Glomerular visceral epithelial cell (primary cell): ENCODE data around the gene ZDHHC11.
"Not testable (repeated sequence)": the region's sequence is repeated elsewhere in the genome, so short reads cannot be mapped to it uniquely, and the experiment has no call there.

Source experiments
- DNase-seq: peaks from one replicate; pipeline ENCODE4 v3.0.0-alpha.2; 2016; ENCODE audit errors: extremely low spot score

Gene ZDHHC11

DNA sequence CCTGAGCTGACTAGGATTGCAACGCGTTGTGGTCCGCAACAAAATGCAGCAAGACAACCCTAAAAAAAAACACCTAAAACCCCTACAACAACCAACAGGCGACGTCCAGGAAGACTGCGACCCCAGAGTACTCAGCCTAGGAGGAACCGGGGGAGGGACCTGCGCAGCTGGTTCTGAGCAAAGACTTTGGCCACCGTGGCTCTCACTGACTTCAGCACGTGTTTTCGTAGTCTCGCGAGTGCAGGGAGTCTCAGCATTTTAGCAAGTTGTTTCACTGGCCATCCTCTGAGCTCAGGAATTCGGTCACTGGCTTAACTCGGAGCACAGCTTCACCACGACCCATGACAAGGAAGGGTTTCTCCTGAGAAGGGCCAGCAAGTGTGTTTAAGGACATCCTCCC is 8.6 kb upstream of the ZDHHC11 start:
- DNase-seq, result no peak

DNA sequence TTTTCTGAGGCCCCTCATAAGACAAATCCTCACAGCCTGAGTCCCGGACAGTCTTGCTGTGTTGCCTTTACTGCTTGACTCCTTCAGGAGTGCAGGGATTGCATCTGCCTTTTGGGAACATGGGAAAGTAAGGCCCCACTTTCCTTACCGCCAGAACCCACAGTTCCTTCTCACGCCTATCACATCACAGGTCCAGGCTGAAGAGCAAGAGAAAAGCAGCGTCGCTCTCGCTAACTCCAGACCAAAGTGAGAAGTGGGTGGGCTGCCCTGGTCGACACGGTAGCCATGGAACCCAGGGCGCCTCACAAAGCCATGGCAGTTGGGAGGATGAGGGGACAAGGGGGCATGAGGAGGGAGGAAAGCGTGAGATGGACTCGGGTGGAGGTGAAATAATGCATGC is 7.9 kb upstream of the ZDHHC11 start:
- DNase-seq, result no peak

DNA sequence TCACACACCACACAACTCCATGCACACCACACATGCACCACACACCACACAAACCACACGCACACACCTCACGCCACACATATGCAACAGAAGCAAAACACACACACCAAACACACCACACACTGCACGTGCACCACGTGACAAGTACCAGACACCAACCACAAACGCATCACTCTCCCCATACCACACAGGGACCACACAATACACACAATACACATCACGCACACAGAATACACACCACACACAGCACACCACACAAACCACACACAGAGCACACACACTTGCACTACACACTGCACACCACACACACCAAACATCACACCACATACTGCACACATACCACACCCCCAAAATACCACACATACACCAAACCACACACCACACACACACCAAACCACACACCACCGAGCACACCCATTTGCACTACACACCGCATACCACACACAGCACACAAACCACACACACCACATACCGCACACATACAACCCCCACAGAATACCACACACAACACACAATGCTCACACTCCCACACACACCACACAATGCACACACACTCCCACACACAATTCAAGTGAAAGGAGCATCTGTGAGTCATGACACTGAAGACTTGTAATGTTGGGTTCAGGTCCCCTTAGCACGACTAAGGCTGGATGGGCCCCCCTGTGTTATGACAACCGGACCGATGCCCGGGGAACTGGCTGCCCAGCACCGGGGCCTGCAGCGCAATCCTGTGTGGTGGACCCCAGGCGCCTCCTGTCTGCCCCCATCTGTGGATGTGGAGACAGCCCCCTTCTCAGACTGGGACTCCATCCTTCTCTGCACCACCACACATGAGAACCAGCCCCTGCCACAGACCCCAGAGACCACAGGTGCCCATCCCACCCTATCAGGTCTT is 6.0 kb upstream of the ZDHHC11 start:
- DNase-seq, result no peak

DNA sequence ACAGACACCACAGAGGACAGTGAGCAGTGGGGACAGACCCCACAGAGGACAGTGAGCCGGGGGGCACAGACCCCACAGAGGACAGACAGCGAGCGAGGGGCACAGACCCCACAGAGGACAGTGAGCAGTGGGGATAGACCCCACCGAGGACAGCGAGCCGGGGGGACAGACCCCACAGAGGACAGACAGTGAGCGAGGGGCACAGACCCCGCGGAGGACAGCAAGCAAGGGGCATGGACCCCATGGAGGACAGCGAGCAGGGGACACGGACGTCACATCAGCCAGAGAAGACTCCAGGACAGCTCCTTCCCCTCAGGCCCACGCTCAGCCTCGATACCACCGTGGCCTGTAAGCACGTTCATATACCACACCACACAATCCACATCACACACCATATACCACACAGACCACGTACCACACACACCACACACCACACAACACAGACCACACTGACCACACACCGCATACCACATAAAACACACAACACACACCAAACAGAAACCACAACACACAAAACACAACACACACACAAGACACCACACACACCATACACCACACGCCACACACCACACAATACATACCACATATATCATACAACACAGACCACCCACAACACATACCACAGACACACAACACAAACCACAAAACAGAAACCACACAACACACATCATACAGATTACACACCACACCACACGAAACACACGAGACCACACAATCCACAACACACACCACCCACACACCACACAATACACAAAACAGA is 5.2 kb upstream of the ZDHHC11 start:
- no peak for DNase-seq

DNA sequence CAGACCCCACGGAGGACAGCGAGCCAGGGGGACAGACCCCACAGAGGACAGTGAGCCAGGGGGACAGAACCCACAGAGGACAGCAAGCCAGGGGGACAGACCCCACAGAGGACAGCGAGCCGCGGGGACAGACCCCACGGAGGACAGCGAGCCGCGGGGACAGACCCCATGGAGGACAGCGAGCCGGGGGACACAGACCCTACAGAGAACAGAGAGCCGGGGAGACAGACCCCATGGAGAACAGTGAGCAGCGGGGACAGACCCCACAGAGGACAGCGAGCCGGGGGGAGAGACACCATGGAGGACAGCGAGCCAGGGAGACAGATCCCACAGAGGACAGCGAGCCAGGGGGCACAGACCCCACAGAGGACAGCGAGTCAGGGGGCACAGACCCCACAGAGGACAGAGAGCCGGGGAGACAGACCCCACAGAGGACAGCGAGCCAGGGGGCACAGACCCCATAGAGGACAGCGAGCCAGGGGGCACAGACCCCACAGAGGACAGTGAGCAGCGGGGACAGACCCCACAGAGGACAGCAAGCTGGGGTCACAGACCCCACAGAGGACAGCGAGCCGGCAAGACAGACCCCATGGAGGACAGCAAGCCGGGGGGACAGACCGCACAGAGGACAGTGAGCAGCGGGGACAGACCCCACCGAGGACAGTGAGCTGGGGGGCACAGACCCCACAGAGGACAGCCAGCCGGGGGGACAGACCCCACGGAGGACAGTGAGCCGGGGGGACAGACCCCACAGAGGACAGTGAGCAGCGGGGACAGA is 4.4 kb upstream of the ZDHHC11 start:
- no peak for DNase-seq

DNA sequence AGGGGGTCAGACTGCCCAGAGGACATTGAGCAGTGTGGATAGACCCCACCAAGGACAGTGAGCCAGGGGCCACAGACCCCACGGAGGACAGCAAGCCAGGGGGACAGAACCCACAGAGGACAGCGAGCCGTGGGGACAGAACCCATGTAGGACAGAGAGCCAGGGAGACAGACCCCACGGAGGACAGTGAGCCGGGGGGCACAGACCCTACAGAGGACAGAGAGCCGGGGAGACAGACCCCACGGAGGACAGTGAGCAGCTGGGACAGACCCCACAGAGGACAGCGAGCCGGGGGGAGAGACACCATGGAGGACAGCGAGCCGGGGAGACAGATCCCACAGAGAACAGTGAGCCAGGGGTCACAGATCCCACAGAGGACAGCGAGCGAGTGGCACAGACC is 3.4 kb upstream of the ZDHHC11 start:
- DNase-seq, result no peak

DNA sequence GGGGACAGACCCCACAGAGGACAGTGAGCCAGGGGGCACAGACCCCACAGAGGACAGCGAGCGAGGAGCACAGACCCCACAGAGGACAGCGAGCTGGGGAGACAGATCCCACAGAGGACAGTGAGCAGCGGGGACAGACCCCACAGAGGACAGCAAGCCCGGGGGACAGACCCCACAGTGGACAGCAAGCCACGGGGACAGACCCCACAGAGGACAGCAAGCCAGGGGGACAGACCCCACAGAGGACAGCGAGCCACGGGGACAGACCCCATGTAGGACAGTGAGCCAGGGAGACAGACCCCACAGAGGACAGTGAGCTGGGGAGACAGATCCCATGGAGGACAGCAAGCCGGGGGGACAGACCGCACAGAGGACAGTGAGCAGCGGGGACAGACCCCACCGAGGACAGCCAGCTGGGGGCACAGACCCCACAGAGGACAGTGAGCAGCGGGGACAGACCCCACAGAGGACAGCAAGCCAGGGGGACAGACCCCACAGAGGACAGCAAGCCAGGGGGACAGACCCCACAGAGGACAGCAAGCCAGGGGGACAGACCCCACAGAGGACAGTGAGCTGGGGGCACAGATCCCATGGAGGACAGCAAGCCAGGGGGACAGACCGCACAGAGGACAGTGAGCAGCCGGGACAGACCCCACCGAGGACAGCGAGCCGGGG is 2.8 kb upstream of the ZDHHC11 start:
- DNase-seq, result not testable (repeated sequence)

DNA sequence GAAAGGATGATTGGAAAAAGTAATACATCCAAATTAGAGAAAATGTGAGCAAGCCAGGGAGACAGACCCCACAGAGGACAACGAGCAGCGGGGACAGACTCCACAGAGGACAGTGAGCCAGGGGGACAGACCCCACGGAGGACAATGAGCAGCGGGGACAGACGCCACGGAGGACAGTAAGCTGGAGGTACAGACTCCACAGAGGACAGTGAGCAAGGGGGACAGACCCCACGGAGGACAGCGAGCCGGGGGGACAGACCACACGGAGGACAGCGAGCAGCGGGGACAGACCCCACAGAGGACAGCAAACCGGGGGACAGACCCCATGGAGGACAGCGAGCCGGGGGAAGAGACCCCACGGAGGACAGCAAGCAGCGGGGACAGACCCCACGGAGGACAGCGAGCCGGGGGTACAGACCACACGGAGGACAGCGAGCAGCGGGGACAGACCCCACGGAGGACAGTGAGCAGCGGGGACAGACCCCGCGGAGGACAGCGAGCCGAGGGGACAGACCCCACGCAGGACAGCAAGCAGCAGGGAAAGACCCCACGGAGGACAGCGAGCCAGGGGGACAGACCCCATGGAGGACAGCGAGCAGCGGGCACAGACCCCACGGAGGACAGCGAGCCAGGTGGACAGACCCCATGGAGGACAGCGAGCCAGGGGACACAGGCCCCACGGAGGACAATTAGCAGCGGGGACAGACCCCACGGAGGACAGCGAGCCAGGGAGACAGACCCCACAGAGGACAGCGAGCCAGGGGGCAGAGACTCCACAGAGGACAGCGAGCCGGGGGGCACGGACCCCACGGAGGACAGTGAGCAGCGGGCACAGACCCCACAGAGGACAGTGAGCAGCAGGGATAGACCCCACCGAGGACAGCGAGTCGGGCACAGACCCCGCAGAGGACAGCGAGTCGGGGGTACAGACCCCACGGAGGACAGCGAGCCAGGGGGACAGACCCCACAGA is 1.9 kb upstream of the ZDHHC11 start:
- no peak for DNase-seq

DNA sequence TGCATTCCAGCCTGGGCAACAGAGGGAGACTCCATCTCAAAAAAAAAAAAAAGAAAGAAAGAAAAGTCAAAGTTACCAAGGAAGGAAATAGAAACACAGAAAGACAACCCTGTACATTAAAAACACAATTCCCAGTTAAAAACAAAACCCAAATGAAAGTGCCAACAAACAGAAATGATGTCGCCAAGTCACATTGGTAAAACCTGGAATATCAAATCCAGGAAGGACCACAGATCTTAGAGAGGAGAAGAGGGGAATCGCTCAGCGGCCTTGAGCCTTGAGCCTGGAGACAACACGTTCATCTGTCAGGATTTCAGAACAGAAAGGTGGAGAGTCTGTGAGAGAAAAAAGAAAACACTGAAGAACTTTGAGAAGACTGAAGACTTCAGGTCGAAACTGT is 1.2 kb upstream of the ZDHHC11 start:
- no peak for DNase-seq

DNA sequence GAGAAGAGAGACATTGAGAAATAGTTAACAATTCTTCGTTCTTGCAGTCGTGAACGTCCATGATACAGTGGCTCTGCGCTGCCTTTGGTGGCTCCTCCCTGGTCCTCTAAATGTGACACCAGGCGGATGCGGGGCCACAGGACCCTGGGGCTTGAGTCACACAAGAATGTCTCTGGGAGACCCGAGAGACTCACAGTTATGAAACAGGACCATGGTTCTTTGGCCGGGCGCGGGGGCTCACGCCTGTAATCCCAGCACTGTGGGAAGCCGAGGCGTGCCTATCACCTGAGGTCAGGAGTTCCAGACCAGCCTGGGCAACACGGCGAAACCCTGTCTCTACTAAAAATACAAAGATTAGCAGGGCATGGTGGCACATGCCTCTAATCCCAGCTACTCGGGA is 767 bp upstream of the ZDHHC11 start:
- no peak for DNase-seq

DNA sequence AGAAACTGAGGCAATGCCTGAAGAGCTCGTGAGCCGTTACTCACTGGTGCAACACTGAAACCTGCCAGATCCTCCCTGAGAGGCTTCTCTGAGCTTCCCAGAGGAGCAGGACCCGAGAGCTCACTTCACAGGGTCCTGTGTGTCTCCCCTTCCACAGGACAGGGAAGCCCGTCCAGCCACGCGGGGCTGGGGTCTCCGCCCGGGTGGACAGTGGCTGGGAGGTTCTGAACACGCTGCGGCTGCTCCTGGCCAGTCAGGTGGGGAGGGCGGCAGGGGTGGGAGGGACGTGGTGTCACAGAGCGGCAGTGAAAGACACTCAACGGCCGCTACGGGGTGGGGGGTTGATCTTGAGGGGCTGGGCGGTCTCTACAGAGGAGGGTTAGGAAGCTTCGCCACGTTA is 290 bp upstream of the ZDHHC11 start:
- DNase-seq, result no peak

DNA sequence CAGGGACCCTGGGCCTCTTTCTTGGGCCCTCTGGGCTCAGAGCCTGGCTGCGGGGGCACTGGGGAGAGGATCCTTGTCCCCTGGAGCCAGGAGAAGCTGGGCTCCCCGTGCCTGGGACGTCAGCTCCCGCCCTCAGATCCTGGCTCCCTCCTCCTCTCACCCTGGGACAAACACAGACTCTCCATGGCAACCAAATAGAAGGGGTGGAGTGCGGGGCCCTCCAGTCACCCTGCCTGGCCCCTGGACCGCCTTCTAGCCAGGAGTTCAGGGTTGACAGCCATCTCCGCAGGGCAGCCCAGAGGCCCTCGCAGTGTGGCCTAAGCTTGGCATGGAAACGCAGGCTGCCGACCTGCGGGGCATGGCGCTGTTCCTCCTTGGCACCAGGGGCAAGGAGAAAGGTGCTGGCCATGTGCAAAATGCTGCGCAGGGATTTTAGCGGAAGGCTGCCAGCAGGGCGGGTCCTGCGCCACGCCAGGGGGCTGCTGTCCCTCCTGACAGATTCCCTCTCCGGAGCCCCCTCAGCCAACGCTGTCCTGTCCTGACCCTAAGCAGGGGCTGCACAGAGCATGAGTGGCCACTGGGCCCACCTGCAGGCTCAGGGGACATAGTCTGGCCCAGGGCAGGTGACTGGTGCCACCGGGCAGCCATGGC is 1.0 kb downstream of the ZDHHC11 start:
- DNase-seq, result no peak

DNA sequence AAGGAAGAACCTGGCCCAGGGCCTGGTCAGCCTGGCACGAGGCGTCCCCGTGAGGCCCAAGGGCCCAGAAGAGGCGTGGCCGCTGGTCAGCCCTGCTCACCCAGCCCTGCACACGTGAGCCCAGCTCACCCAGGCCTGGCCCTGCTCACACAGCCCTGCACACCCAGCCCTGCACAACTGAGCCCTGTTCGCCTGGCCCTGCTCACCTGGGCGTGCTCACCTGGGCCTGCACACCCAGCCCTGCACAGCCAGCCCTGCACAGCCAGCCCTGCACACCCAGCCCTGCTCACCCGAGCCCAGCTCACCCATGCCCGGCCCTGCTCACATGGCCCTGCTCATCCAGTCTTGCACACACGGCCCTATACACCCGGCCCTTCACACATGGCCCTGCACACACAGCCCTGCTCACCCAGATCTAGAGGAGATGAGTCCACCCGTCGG is 2.1 kb downstream of the ZDHHC11 start:
- DNase-seq, result no peak

DNA sequence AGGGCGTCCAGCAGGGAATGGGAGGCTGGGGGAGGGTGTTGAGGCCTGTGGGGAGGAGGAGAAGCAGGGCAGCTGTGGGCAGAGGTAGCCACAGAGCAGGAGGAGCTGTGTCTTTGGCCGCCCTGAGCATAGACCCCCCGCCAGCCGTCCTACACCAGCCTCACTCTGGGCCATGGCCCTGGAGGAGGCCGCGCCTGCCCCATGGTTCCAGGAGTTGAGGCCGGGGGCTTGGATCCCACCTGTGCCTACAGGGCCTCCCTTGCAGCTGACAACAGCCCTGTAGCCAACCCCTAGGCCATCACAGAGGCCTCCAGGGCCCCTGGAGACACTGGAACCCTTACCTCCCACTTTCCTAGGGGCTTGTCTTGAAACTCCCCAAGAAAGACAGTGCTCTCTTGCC is 3.0 kb downstream of the ZDHHC11 start:
- not testable (repeated sequence) for DNase-seq

DNA sequence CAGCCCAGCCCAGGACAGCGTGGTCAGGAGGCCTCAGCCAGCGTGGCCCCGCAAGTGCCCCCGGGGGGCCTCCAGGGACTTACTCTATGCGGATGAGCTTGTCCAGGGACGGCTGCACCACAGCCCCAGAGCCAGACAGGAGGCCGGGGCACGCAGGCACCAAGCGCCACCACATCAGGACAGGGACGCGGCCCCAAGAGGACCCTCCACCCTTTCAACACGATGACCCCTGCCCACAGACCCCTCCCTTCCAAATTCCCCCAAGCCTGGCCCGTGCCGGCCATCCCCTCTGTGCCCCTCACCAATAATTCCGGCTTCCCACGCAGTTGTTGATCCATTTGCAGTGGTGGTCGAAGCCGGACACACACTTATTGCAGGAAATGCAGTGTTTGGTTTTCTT is 3.6 kb downstream of the ZDHHC11 start:
- DNase-seq, result not testable (repeated sequence)

DNA sequence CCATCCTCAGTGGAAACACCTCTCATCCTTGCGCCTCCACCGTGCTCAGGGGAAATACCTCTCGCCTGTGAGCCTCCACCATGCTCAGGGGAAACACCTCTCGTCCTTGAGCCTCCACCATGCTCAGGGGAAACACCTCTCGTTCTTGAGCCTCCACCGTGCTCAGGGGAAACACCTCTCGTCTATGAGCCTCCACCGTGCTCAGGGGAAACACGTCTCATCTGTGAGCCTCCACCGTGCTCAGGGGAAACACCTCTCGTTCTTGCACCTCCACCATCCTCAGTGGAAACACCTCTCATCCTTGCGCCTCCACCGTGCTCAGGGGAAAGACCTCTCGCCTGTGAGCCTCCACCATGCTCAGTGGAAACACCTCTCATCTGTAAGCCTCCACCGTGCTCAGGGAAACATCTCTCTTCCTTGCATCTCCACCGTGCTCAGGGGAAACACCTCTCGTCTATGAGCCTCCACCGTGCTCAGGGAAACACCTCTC is 4.1 kb downstream of the ZDHHC11 start:
- DNase-seq, result not testable (repeated sequence)

DNA sequence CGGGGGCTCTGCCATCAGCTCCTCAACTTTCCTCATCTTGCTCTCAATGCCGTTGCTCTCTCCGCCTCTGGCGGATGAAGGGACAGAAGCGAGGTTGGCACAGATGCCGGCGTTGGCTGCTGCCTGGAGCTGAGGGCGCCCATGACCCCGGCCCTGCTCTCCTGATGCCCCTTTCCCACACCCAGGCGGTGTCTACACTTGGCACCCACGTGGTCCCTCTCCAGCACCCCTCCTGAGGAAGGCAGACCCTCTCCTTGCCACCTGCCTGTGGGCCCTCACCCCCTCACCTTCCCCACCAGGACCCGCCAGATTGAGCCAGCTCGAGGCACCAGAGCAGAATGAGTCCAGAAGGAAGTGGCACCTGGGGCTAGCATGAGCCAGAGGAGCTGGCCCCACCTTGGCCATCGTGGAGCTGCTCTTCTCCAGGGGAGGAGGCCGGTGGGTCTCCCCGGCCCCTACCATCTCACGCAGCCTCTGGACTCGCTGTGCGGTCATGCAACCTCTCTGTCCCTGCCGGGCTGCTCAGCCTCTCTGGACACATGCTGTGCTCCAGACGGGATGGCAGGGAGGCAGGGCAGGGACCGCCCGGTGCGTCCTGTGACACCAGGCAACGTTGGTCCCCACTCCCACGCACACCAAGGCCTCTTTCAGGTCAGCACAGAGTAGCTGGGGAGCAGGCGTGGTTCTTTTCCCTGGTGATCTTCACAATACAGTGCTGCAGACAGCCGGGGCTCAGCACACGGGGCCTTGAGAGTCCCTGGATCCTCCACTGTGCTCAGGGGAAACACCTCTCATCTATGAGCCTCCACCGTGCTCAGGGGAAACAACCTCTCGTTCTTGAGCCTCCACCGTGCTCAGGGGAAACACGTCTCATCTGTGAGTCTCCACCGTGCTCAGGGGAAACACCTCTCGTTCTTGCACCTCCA is 4.8 kb downstream of the ZDHHC11 start:
- not testable (repeated sequence) for DNase-seq

DNA sequence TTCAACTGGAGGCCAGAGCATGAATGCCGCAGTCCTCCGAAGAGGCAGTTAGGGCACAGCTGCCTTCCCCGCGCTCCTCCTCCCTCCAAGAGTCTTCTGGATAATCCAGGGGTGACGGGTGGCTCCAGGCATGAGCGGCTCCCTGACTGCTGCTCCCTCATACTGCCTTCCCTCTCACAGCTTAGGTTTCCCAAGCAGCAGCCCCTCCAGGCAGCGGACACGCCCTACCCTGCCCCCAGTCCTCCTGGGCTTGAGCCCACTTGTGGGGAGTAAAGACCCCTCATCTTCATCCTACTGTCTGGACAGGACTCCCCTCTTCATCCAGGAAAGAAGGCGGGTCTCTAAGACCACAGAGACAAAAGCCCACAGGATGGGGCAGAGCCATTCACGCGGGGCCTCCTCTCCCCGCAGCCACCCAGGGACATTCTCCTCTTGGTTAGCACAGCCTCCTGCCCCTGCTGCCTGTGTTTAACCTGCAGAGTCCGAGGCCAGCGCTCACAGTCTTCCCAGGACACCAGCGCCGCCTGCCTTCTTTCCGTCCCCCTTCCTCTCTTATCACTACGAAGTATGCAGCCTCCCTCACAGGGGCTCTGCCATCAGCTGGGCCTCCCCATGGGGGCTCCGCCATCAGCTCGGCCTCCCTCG is 5.6 kb downstream of the ZDHHC11 start:
- not testable (repeated sequence) for DNase-seq
